HG02798 (cell line): ENCODE data around the gene PUS1.

Experiments used
- ATAC-seq: cut with Tn5 transposase; IDR thresholded peaks from one replicate; pipeline ENCODE4 v1.9.1; 2021; ENCODE audit warnings: mild to moderate bottlenecking; ENCODE audit not compliant: unreplicated experiment, poor library complexity

Gene PUS1

GRCh38 chr12:131902332-131903241, 26.5 kb upstream of the PUS1 start:
- ATAC-seq: no peak

- ATAC-seq: no peak
Observed at GRCh38 chr12:131903270-131904255, 25.5 kb upstream of the PUS1 start.

GRCh38 chr12:131904346-131904745, 24.7 kb upstream of the PUS1 start:
- ATAC-seq: no peak

- ATAC-seq: no peak
Observed at GRCh38 chr12:131905081-131905629, 23.9 kb upstream of the PUS1 start.

- ATAC-seq: no peak
Observed at GRCh38 chr12:131905630-131906091, 23.4 kb upstream of the PUS1 start.

GRCh38 chr12:131907379-131908091, 21.5 kb upstream of the PUS1 start:
- ATAC-seq: no peak

- no peak for ATAC-seq
Observed at GRCh38 chr12:131908092-131909080, 20.7 kb upstream of the PUS1 start.

- no peak for ATAC-seq
Observed at GRCh38 chr12:131909081-131909751, 19.9 kb upstream of the PUS1 start.

GRCh38 chr12:131909752-131910219, 19.3 kb upstream of the PUS1 start:
- no peak for ATAC-seq

GRCh38 chr12:131910302-131911027, 18.6 kb upstream of the PUS1 start:
- no peak for ATAC-seq

GRCh38 chr12:131911028-131911650, 17.9 kb upstream of the PUS1 start:
- ATAC-seq: no peak

GRCh38 chr12:131911851-131912477, 17.1 kb upstream of the PUS1 start:
- no peak for ATAC-seq

- no peak for ATAC-seq
Observed at GRCh38 chr12:131912518-131913274, 16.4 kb upstream of the PUS1 start.

GRCh38 chr12:131913666-131914065, 15.4 kb upstream of the PUS1 start:
- no peak for ATAC-seq

- ATAC-seq: no peak
Observed at GRCh38 chr12:131914179-131914702, 14.8 kb upstream of the PUS1 start.
